Progenitor cell of endocrine pancreas (in vitro differentiated cells): ENCODE measurements around the gene DNAAF5. TPM values are rescaled to one million over a fixed set of nuclear protein-coding genes. Genes with fewer than 3 reads are reported as not detected.

Experiments
- DNase-seq: peaks from one replicate; pipeline ENCODE4 v3.0.0; 2021; ENCODE audit warnings: low spot score; ENCODE audit not compliant: unreplicated experiment
- H3K27ac Mint-ChIP-seq: 2 replicates; pipeline ENCODE4 v1.8.0; 2021; ENCODE audit warnings: mild to moderate bottlenecking, moderate library complexity, mixed read lengths
- H3K27me3 Mint-ChIP-seq: 2 replicates; pipeline ENCODE4 v1.8.0; 2021; ENCODE audit warnings: mixed read lengths
- H3K36me3 Mint-ChIP-seq: 2 replicates; pipeline ENCODE4 v1.8.0; 2022; ENCODE audit warnings: mixed read lengths; ENCODE audit not compliant: insufficient read depth
- H3K4me1 Mint-ChIP-seq: 2 replicates; pipeline ENCODE4 v1.8.0; 2021; ENCODE audit warnings: low read depth, mixed read lengths
- H3K4me3 Mint-ChIP-seq: 2 replicates; pipeline ENCODE4 v1.8.0; 2021; ENCODE audit warnings: low read depth, mild to moderate bottlenecking, moderate library complexity, mixed read lengths
- H3K9me3 Mint-ChIP-seq: 2 replicates; pipeline ENCODE4 v1.8.0; 2021; ENCODE audit warnings: low read depth, mixed read lengths
- total RNA-seq: library from RNA; stranded (reverse); gene quantifications from 2 replicates; pipeline ENCODE4 v1.2.1, GENCODE V29; 2021
- TF ChIP-seq, protein P1 (sequence below): fragments of 200-600 bp; sonication (generic); IDR thresholded peaks from one replicate; pipeline ENCODE4 v1.5.0; 2021; ENCODE audit warnings: antibody characterized with exemption, mild to moderate bottlenecking; ENCODE audit not compliant: unreplicated experiment

DNAAF5 gene
- total RNA-seq, 1 donor from 2014 or later: 51.0 TPM

DNA sequence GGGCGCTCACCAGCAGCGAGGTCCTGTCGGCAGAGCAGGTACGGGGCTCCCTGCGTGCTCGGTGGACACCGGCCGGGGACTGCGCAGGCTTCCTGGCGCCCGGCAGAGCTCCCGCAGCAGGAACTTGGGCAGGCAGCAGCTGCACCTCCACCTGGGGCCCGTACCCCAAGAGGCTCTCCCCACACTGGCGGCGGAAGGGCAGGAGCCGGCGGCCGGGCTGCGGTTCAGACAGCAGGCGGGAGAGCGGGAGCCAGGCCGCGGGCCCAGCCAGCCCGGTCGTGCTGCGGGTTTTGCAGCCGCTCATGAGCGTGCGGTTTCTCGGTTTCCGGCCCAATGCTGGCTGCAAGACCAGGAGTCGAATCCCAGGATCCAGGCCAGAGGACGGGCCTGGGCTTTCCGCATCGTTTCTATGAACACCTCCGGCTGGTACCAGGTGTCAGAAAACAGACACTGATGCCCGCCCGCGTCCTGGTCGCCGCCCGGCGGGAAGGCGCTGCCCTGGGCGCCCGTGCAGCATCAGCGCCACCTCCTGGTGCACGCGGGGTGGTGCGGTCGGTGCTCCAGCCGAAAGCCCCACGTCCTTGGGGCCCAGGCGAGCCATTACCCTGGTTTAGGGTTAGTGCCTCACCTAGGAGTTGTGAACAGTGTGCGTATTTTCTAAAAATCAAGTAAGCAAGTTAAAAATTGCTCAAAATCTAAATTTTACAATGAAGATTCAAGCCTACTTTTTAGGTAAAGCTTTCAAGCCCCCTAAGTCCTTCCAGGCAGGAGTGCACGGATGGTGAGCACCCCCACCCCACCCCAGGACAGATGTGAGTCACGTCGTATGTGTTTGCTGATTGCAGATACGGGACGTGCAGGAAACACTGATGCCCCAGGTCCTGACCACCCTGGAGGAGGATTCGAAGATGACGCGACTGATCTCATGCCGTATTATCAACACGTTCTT lies 47.9 kb downstream of the DNAAF5 start:
- H3K27me3 Mint-ChIP-seq: no peaks in the 10 kb centered on the region

DNA sequence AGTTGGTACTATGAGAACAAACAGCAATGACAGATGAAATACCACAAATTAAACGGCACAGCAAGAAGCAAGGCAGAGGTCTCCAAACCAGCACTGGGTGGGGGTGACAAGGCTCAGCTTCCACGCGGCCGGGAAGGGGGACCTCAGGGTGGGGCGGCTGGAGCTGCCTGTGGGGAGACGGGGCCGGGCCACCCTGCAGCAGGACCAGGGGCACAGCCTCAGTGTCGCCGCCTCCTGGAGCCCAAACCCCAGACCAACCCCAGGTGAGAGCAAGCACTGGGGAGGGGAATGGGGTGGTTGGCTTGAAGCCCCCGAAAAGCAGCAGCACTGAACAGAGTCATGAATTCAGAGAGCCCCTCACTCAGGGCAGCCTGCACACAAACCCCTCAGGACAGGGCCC lies 49.9 kb downstream of the DNAAF5 start:
- Mint-ChIP-seq H3K9me3 (no peaks in the 10 kb centered on the region), H3K4me1 (peaks cover 3% of the 10 kb centered on the region), H3K27me3 (no peaks in the 10 kb centered on the region), H3K4me3 (no peak overlapping the region), H3K27ac (no peak overlapping the region), H3K36me3 (peaks cover 13% of the 10 kb centered on the region)
- no peak for DNase-seq
- TF ChIP-seq, protein P1, sequence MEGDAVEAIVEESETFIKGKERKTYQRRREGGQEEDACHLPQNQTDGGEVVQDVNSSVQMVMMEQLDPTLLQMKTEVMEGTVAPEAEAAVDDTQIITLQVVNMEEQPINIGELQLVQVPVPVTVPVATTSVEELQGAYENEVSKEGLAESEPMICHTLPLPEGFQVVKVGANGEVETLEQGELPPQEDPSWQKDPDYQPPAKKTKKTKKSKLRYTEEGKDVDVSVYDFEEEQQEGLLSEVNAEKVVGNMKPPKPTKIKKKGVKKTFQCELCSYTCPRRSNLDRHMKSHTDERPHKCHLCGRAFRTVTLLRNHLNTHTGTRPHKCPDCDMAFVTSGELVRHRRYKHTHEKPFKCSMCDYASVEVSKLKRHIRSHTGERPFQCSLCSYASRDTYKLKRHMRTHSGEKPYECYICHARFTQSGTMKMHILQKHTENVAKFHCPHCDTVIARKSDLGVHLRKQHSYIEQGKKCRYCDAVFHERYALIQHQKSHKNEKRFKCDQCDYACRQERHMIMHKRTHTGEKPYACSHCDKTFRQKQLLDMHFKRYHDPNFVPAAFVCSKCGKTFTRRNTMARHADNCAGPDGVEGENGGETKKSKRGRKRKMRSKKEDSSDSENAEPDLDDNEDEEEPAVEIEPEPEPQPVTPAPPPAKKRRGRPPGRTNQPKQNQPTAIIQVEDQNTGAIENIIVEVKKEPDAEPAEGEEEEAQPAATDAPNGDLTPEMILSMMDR: no peak

More for the DNA sequence above, 47.9 kb downstream of the DNAAF5 start:
- DNase-seq: peak; percentile 67
- TF ChIP-seq, protein P1: peak; percentile 92
- Mint-ChIP-seq H3K4me3 (no peak overlapping the region), H3K36me3 (peaks cover 9% of the 10 kb centered on the region), H3K4me1 (peaks cover 12% of the 10 kb centered on the region), H3K27ac (no peak overlapping the region), H3K9me3 (no peaks in the 10 kb centered on the region)

DNA sequence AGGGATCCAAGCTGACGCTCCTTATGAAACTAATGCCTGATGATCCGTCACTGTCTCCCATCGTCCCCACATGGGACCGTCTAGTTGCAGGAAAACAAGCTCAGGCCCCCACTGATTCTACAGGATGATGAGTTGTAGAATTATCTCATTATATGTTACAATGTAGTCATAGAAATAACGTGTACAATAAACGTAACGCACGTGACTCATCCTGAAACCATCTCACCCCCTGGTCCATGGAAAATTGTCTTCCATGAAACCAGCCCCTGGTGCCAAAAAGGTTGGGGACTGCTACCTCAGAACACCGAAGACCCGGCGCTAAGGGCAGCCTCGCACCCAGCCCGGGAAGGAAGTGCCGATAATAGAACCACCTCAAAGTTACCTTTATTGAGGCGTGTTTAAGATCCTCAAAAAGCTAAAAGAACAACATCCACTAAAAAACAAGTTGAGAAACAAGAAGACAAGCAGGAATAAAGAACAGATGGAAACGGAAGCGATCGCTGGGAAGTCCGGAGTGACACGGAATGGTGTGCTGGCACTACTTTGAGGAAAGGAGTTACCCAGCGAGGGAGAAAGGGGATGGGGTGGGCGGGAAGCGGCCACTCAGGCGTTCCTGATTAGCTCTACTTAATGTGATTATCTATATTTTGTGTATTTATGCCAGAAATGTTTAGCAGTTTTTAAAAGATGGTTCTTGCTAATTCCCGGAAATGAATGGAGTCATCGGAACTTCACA lies 50.7 kb downstream of the DNAAF5 start:
- TF ChIP-seq, protein P1: no peak
- no peaks in the 10 kb centered on the region for H3K9me3 Mint-ChIP-seq
- no peaks in the 10 kb centered on the region for H3K4me1 Mint-ChIP-seq
- DNase-seq: no peak
- H3K27me3 Mint-ChIP-seq: no peaks in the 10 kb centered on the region
- peaks cover 19% of the 10 kb centered on the region for H3K36me3 Mint-ChIP-seq
- H3K4me3 Mint-ChIP-seq: no peak overlapping the region
- H3K27ac Mint-ChIP-seq: no peak overlapping the region

DNA sequence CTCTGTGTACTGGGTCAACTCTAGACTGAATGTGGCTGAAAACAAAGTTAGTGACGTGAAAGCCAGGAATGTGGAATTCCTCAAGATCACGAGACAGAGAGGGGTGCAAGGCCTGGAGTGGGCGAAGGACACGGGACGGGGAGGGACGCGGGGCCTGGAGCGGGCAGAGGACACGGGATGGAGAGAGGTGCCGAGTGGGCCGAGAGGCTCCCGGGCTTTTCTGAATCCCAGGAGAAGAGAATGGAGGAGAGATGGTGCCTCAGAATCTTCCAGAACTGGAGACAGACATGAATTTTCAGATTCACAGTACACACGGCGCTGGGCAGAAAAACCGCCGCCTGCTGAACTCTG lies 51.2 kb downstream of the DNAAF5 start:
- Mint-ChIP-seq H3K9me3 (no peaks in the 10 kb centered on the region), H3K27me3 (no peaks in the 10 kb centered on the region), H3K4me1 (no peaks in the 10 kb centered on the region), H3K4me3 (no peak overlapping the region), H3K27ac (no peak overlapping the region), H3K36me3 (peaks cover 21% of the 10 kb centered on the region)
- TF ChIP-seq, protein P1: no peak
- DNase-seq: no peak

DNA sequence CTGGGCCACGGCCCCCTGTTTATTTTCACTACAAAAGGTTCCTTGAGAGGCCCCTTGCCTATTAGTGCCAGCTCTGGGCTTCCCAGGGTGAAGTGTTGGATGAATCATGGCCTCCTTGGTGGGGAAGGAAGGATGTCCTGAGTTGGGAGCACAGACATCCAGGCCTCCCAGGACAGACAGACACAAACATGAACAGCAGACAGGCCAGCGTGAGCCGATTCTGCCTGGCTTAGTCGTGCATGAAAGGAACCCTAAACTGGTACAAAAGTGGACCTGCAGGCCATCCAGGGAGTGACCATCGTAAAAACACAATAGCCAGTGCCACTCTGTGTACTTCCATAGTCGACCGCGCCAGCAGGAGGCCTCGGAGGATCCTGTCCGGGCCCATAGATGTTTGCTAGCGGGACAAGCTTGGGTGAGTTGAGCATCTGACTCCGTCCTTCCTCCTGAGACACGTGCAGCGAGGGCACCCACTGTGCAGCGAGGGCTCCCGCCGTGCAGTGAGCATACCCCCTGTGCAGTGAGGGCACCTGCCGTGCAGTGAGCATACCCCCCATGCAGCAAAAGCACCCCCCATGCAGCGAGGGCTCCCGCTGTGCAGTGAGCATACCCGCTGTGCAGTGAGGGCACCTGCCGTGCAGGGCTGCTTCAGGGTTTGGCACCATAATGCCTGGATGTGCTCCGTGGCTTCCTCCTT lies 51.9 kb downstream of the DNAAF5 start:
- Mint-ChIP-seq H3K27me3 (no peaks in the 10 kb centered on the region), H3K9me3 (no peaks in the 10 kb centered on the region), H3K27ac (no peak overlapping the region)

More for the DNA sequence above, 51.9 kb downstream of the DNAAF5 start:
- Mint-ChIP-seq H3K4me1 (no peaks in the 10 kb centered on the region), H3K4me3 (no peak overlapping the region), H3K36me3 (peaks cover 26% of the 10 kb centered on the region)
- TF ChIP-seq, protein P1: no peak
- DNase-seq: no peak
